K562 (cell line): Measurements from ENCODE around the gene CUL9. TPM values are rescaled to one million over a fixed set of nuclear protein-coding genes. Genes with fewer than 3 reads are reported as not detected.

Experiments
- ATAC-seq: fragments of 200-7000 bp; cut with Tn5 transposase; 3 replicates; pipeline ENCODE4 v1.9.1; 2020; ENCODE audit warnings: moderate library complexity
- BruUV-seq: library from RNA; stranded (reverse); fragments of 400-500 nt; replicated peaks from 2 replicates; lab custom pipeline; 2021; lab: Mats Ljungman, UMichigan
- CTCF ChIA-PET: fragments of 300-600 bp; formaldehyde crosslinking; extraction: SDS; loops from one replicate; lab custom pipeline; 2021; ENCODE audit warnings: low intra/inter-chr PET ratio; lab: Yijun Ruan, JAX
- POLR2A ChIA-PET: fragments of 300-600, 350-650 bp; sonication (Branson Sonifier 250); formaldehyde crosslinking; extraction: SDS; loops from one replicate; lab custom pipeline; 2021; ENCODE audit warnings: antibody characterized with exemption, inconsistent platforms; lab: Yijun Ruan, JAX
- DNase-seq, 4 experiments: peaks; one replicate each; pipeline versions ENCODE4 v3.0.0 to v3.0.0-alpha.2; 2011 to 2018; ENCODE audit warnings: low spot score in 3 of 4, mixed read lengths in 3 of 4; ENCODE audit errors: extremely low read depth in 1 of 4
- FAIRE-seq: peaks from 2 replicates; lab custom pipeline; 2011; peaks lifted over from hg19 to GRCh38; lab: Jason Lieb, UNC
- H2AFZ ChIP-seq: 2 replicates; pipeline ENCODE4 v1.6.0; 2011; ENCODE audit warnings: low read depth, low read length, control low read depth, inconsistent platforms
- H3K27ac ChIP-seq: fragments of 200-600 bp; 3 replicates; pipeline ENCODE4 v1.8.0; 2011; ENCODE audit warnings: low read depth, mild to moderate bottlenecking, control low read depth, inconsistent platforms, low read length, moderate library complexity, mixed read lengths; ENCODE audit errors: extremely low read depth
- H3K27me3 ChIP-seq, 2 experiments: fragments of 300-600 bp in 1 of 2; 2 replicates in 1 of 2; 3 replicates in 1 of 2; pipeline versions ENCODE4 v1.6.0 to v1.8.0; 2011; ENCODE audit warnings: inconsistent platforms in 2 of 2, low read length in 2 of 2, mild to moderate bottlenecking in 1 of 2, mixed read lengths in 1 of 2, moderate library complexity in 1 of 2; ENCODE audit not compliant: control insufficient read depth in 2 of 2, insufficient read depth in 2 of 2
- H3K36me3 ChIP-seq: fragments of 300-600 bp; 3 replicates; pipeline ENCODE4 v1.8.0; 2011; ENCODE audit warnings: mild to moderate bottlenecking, low read length, inconsistent platforms; ENCODE audit not compliant: control insufficient read depth, insufficient read depth
- H3K4me1 ChIP-seq, 2 experiments: fragments of 200-600 bp in 1 of 2; replicated peaks in 1 of 2; 2 replicates in 1 of 2; 3 replicates in 1 of 2; pipeline versions ENCODE4 v1.5.1 to v1.8.0; 2011; ENCODE audit warnings: inconsistent platforms in 2 of 2, low read length in 2 of 2, mild to moderate bottlenecking in 1 of 2, mixed read lengths in 1 of 2, moderate library complexity in 1 of 2; ENCODE audit not compliant: control insufficient read depth in 2 of 2, insufficient read depth in 2 of 2
- H3K4me2 ChIP-seq: 2 replicates; pipeline ENCODE4 v1.6.1; 2011; ENCODE audit warnings: low read length, control low read depth, inconsistent platforms, mixed read lengths; ENCODE audit not compliant: insufficient read depth
- H3K4me3 ChIP-seq: fragments of 200-600 bp; sonication (generic), shearing (Covaris generic); 2 replicates; pipeline ENCODE4 v1.5.1; 2016; ENCODE audit warnings: control low read depth, inconsistent platforms
- H3K79me2 ChIP-seq: fragments of 200-600 bp; 3 replicates; pipeline ENCODE4 v1.8.0; 2011; ENCODE audit warnings: low read length, inconsistent platforms; ENCODE audit not compliant: control insufficient read depth, insufficient read depth
- H3K9ac ChIP-seq, 2 experiments: 2 replicates each; pipeline versions ENCODE4 v1.6.0 to v1.6.1; 2011; ENCODE audit warnings: low read depth in 2 of 2, low read length in 2 of 2, control low read depth in 1 of 2, inconsistent platforms in 1 of 2, mild to moderate bottlenecking in 1 of 2, mixed read lengths in 1 of 2; ENCODE audit not compliant: insufficient read depth in 1 of 2
- H3K9me1 ChIP-seq: one replicate; pipeline ENCODE4 v1.6.0; 2011; ENCODE audit warnings: inconsistent platforms, mild to moderate bottlenecking, low read length, moderate library complexity; ENCODE audit not compliant: control insufficient read depth, insufficient read depth
- H3K9me3 ChIP-seq: replicated peaks from 2 replicates; pipeline ENCODE4 v1.5.1; 2011; ENCODE audit warnings: low read depth, low read length, inconsistent platforms; ENCODE audit not compliant: control insufficient read depth, insufficient read depth
- H4K20me1 ChIP-seq: replicated peaks from 2 replicates; pipeline ENCODE4 v1.6.1; 2011; ENCODE audit warnings: low read length, inconsistent platforms, mixed read lengths; ENCODE audit not compliant: control insufficient read depth, insufficient read depth
- NFIC ChIP-seq: fragments of 450-650 bp; IDR thresholded peaks from 2 replicates; pipeline ENCODE4 v1.6.1; 2017; ENCODE audit warnings: mild to moderate bottlenecking, inconsistent platforms
- POLR2B ChIP-seq: fragments of 450-650 bp; IDR thresholded peaks from 2 replicates; pipeline ENCODE4 v1.6.1; 2018; ENCODE audit warnings: low read depth; ENCODE audit not compliant: partially characterized antibody
- SAFB ChIP-seq: fragments of 200-400 bp; formaldehyde crosslinking; IDR thresholded peaks from 2 replicates; pipeline ENCODE4 v1.6.1; 2017; ENCODE audit warnings: low read depth, low read length, borderline replicate concordance
- TCF15 ChIP-seq: fragments of 250-450 bp; sonication (Bioruptor Pico); IDR thresholded peaks from 2 replicates; pipeline ENCODE4 v1.8.0; 2022; ENCODE audit warnings: moderate library complexity, mild to moderate bottlenecking, inconsistent platforms
- ZC3H11A ChIP-seq: IDR thresholded peaks from 2 replicates; pipeline ENCODE4 v1.6.1; 2012; ENCODE audit warnings: low read depth, low read length, improper control_type of control experiment
- WGBS: fragments of 100-300 bp; shearing (Covaris generic); methylation state at CpG from one replicate; pipeline ENCODE4 v1.1.6; 2016; ENCODE audit warnings: low coverage, mixed read lengths; ENCODE audit not compliant: insufficient coverage; ENCODE audit errors: missing lambda C conversion rate; 5-methylcytosine and 5-hydroxymethylcytosine counted together
- in situ Hi-C: fragments of 300-500 bp; cut with MboI; formaldehyde crosslinking; loops from 4 replicates; pipeline ENCODE4 v1.15.0; 2018; ENCODE audit warnings: inconsistent platforms, mixed read lengths
- intact Hi-C: fragments of 100-400 bp; cut with micrococcal nuclease; formaldehyde crosslinking; loops from 2 replicates; pipeline ENCODE4 v1.14.2; 2022
- polyA plus RNA-seq, 8 experiments: library from polyadenylated mRNA; depleted of rRNA in 4 of 8; stranded (reverse) in 5 of 8; unstranded in 3 of 8; fragments of >200 nt; fragmentation: Nextera tagmentation in 2 of 8; fragmentation: Illumina TruSeq in 1 of 8; extraction: Ambion mirVana in 2 of 8; extraction: Trizol in 1 of 8; gene quantifications; 2 replicates each; pipeline versions ENCODE4 v1.2.1 to v1.2.3, GENCODE V29; 2011 to 2014; ENCODE audit warnings: inconsistent platforms in 1 of 8, missing spikeins in 1 of 8
- total RNA-seq, 7 experiments: library from RNA; depleted of rRNA in 6 of 7; stranded (reverse); fragments of >200 nt in 6 of 7; fragmentation: Illumina TruSeq in 2 of 7; extraction: Trizol in 2 of 7; gene quantifications; 2 replicates each; pipeline versions ENCODE4 v1.2.1 to v1.2.3, GENCODE V29; 2011 to 2021; ENCODE audit warnings: low replicate concordance in 1 of 7

Gene CUL9
- total and polyA plus RNA-seq, 9 of the 15 experiments (the other 6 are each of a cell fraction or from before 2014, with no cell fraction given) = 0.50 to 20.7 (median 6.6) TPM

GRCh38 chr6:43147691-43148477 is 34.1 kb upstream of the CUL9 start:
- WGBS = 28% methylated on average over 6 of the region's 6 CpGs
- TF ChIP-seq SAFB (no peak), ZC3H11A (no peak), NFIC (no peak), TCF15 (CRISPR knock-in tag) (no peak), POLR2B (no peak)
- Histone ChIP-seq H3K4me1 (peaks cover 12 to 24% of the 10 kb centered on the region in 2 experiments; a peak in 4 of 5 replicates), H3K27me3 (no peaks in the 10 kb centered on the region; a peak in 1 of 5 replicates), H3K27ac (no peak overlapping the region), H2AFZ (no peak overlapping the region), H3K79me2 (no peaks in the 10 kb centered on the region), H3K9me3 (no peaks in the 10 kb centered on the region), H3K4me2 (no peak overlapping the region), H4K20me1 (no peaks in the 10 kb centered on the region), H3K9me1 (no peaks in the 10 kb centered on the region), H3K4me3 (no peak overlapping the region), H3K36me3 (no peaks in the 10 kb centered on the region), H3K9ac (peak overlapping the region in 1 of 2 experiments; percentile 30; a peak in 1 of 4 replicates)
- ATAC-seq (no peak), DNase-seq (no peak), FAIRE-seq (no peak)
- in situ Hi-C loops = no loop called here
- intact Hi-C loops = loop anchor here (5.0 kb wide), 1 partner anchor 184 kb away; no protein-coding TSS in a partner anchor
- BruUV-seq = no TSS peak
- POLR2A ChIA-PET = interaction anchor here (0.6 to 1.3 kb wide), 5 partner anchors 13 to 409 kb away, joined by 3 to 5 read pairs (median 3); no protein-coding TSS in a partner anchor
- CTCF ChIA-PET = no interaction called here
